OCI-LY1 (cell line): Measurements from ENCODE around the gene MAML1.

ENCODE experiments used
- EZH2 ChIP-seq: fragments of 200-600 bp; sonication (generic), shearing (Covaris generic); IDR thresholded peaks from 2 replicates; pipeline ENCODE4 v1.8.0; 2017; ENCODE audit warnings: borderline replicate concordance, mixed run types, mild to moderate bottlenecking, antibody characterized with exemption, low read length, moderate library complexity, mixed read lengths
- TF ChIP-seq, protein P1 (sequence below): fragments of 200-600 bp; sonication (generic), shearing (Covaris generic); IDR thresholded peaks from 2 replicates; pipeline ENCODE4 v1.5.1; 2017; ENCODE audit warnings: mild to moderate bottlenecking, antibody characterized with exemption, low read length, moderate library complexity, mixed read lengths

GRCh38 chr5:179817890-179818745, 85.5 kb downstream of the MAML1 start:
- TF ChIP-seq, protein P1, sequence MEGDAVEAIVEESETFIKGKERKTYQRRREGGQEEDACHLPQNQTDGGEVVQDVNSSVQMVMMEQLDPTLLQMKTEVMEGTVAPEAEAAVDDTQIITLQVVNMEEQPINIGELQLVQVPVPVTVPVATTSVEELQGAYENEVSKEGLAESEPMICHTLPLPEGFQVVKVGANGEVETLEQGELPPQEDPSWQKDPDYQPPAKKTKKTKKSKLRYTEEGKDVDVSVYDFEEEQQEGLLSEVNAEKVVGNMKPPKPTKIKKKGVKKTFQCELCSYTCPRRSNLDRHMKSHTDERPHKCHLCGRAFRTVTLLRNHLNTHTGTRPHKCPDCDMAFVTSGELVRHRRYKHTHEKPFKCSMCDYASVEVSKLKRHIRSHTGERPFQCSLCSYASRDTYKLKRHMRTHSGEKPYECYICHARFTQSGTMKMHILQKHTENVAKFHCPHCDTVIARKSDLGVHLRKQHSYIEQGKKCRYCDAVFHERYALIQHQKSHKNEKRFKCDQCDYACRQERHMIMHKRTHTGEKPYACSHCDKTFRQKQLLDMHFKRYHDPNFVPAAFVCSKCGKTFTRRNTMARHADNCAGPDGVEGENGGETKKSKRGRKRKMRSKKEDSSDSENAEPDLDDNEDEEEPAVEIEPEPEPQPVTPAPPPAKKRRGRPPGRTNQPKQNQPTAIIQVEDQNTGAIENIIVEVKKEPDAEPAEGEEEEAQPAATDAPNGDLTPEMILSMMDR = no peak
- no peak for TF ChIP-seq EZH2
